Trophoblast cell (in vitro differentiated cells and primary cell): ENCODE measurements around the gene FGFR4.

Source experiments
- DNase-seq, 2 donors: peaks; one replicate each; pipeline ENCODE4 v3.0.0-alpha.2; 2016
- H2AFZ ChIP-seq: 2 replicates; pipeline ENCODE4 v1.6.1; 2013; ENCODE audit warnings: low read length, moderate library complexity, mild to moderate bottlenecking; ENCODE audit not compliant: insufficient read depth, poor library complexity
- H2AK5ac ChIP-seq: 2 replicates; pipeline ENCODE4 v1.6.1; 2013; ENCODE audit warnings: mild to moderate bottlenecking, low read length
- H2BK120ac ChIP-seq: 2 replicates; pipeline ENCODE4 v1.6.1; 2013; ENCODE audit warnings: low read length, mild to moderate bottlenecking, moderate library complexity; ENCODE audit not compliant: insufficient read depth, poor library complexity
- H2BK12ac ChIP-seq: 2 replicates; pipeline ENCODE4 v1.6.1; 2013; ENCODE audit warnings: mild to moderate bottlenecking, low read length, moderate library complexity
- H2BK5ac ChIP-seq: 2 replicates; pipeline ENCODE4 v1.6.1; 2013; ENCODE audit warnings: low read length, low read depth, moderate library complexity, mild to moderate bottlenecking; ENCODE audit not compliant: poor library complexity
- H3K14ac ChIP-seq: 2 replicates; pipeline ENCODE4 v1.6.1; 2013; ENCODE audit warnings: mild to moderate bottlenecking, low read length
- H3K18ac ChIP-seq: 2 replicates; pipeline ENCODE4 v1.6.1; 2013; ENCODE audit warnings: mild to moderate bottlenecking, low read length
- H3K23ac ChIP-seq: 2 replicates; pipeline ENCODE4 v1.6.1; 2013; ENCODE audit warnings: low read length
- H3K27ac ChIP-seq: 2 replicates; pipeline ENCODE4 v1.5.1; 2013; ENCODE audit warnings: low read depth, mild to moderate bottlenecking, inconsistent platforms, low read length, moderate library complexity
- H3K27me3 ChIP-seq: 2 replicates; pipeline ENCODE4 v1.6.1; 2013; ENCODE audit warnings: inconsistent platforms, mild to moderate bottlenecking, low read length, moderate library complexity; ENCODE audit not compliant: insufficient read depth
- H3K36me3 ChIP-seq, 2 experiments: 1 replicate in 1 of 2; 2 replicates in 1 of 2; pipeline ENCODE4 v1.6.1; 2013; ENCODE audit warnings: low read length in 2 of 2, mild to moderate bottlenecking in 2 of 2, moderate library complexity in 1 of 2; ENCODE audit not compliant: insufficient read depth in 2 of 2, control insufficient read depth in 1 of 2
- H3K4ac ChIP-seq: 2 replicates; pipeline ENCODE4 v1.6.1; 2013; ENCODE audit warnings: low read depth, mild to moderate bottlenecking, low read length, moderate library complexity
- H3K4me1 ChIP-seq, 2 experiments: 1 replicate in 1 of 2; 2 replicates in 1 of 2; pipeline ENCODE4 v1.6.1; 2013; ENCODE audit warnings: low read length in 2 of 2, mild to moderate bottlenecking in 2 of 2, moderate library complexity in 1 of 2; ENCODE audit not compliant: insufficient read depth in 2 of 2, control insufficient read depth in 1 of 2
- H3K4me2 ChIP-seq: 2 replicates; pipeline ENCODE4 v1.6.1; 2013; ENCODE audit warnings: inconsistent platforms, mild to moderate bottlenecking, low read length, moderate library complexity
- H3K4me3 ChIP-seq: 2 replicates; pipeline ENCODE4 v1.5.1; 2013; ENCODE audit warnings: mild to moderate bottlenecking, low read depth, low read length, inconsistent platforms
- H3K79me1 ChIP-seq: one replicate; pipeline ENCODE4 v1.6.1; 2013; ENCODE audit warnings: low read length
- H3K79me2 ChIP-seq: 2 replicates; pipeline ENCODE4 v1.6.1; 2013; ENCODE audit warnings: low read length, mild to moderate bottlenecking; ENCODE audit not compliant: control insufficient read depth, insufficient read depth, poor library complexity
- H3K9ac ChIP-seq: 2 replicates; pipeline ENCODE4 v1.6.1; 2013; ENCODE audit warnings: mild to moderate bottlenecking, low read length
- H3K9me3 ChIP-seq: 2 replicates; pipeline ENCODE4 v1.6.1; 2013; ENCODE audit warnings: low read depth, mild to moderate bottlenecking, control low read depth, inconsistent platforms, low read length; ENCODE audit not compliant: insufficient read depth
- H4K12ac ChIP-seq: 2 replicates; pipeline ENCODE4 v1.6.1; 2013; ENCODE audit warnings: low read depth, mild to moderate bottlenecking, low read length, moderate library complexity
- H4K8ac ChIP-seq: 2 replicates; pipeline ENCODE4 v1.6.1; 2013; ENCODE audit warnings: low read depth, mild to moderate bottlenecking, low read length, moderate library complexity
- H4K91ac ChIP-seq: one replicate; pipeline ENCODE4 v1.6.1; 2013; ENCODE audit warnings: low read depth, mild to moderate bottlenecking, low read length, moderate library complexity
- WGBS: extraction: QIAGEN DNeasy Blood & Tissue Kit; methylation state at CpG from one replicate; pipeline ENCODE4 v1.1.7; 2013; ENCODE audit warnings: missing lambda C conversion rate; ENCODE audit not compliant: insufficient read length, insufficient coverage; ENCODE audit errors: extremely low coverage; 5-methylcytosine and 5-hydroxymethylcytosine counted together

Gene FGFR4

GRCh38 chr5:177112589-177113220 lies 26.0 kb downstream of the FGFR4 start:
- peaks cover 0 to 9% of the 10 kb centered on the region in 2 experiments for H3K4me1 ChIP-seq
- H3K4me2 ChIP-seq: no peak overlapping the region
- H3K79me1 ChIP-seq: peaks cover 6% of the 10 kb centered on the region
- DNase-seq: no peak
- no CpG with 5 or more reads among the region's 5 CpGs for WGBS
- H3K27me3 ChIP-seq: no peaks in the 10 kb centered on the region
- no peak overlapping the region for H4K8ac ChIP-seq
- no peak overlapping the region for H4K12ac ChIP-seq
- no peak overlapping the region for H2BK120ac ChIP-seq
- no peaks in the 10 kb centered on the region for H3K9me3 ChIP-seq
- H2BK5ac ChIP-seq: no peak overlapping the region
- no peaks in the 10 kb centered on the region for H3K79me2 ChIP-seq
- no peak overlapping the region for H3K23ac ChIP-seq
- H3K27ac ChIP-seq: no peak overlapping the region
- no peak overlapping the region for H2AK5ac ChIP-seq
- H3K36me3 ChIP-seq: no peaks in the 10 kb centered on the region
- no peak overlapping the region for H3K18ac ChIP-seq
- H3K9ac ChIP-seq: no peak overlapping the region
- no peak overlapping the region for H2AFZ ChIP-seq
- no peak overlapping the region for H3K4me3 ChIP-seq
- H2BK12ac ChIP-seq: no peak overlapping the region
- no peak overlapping the region for H3K14ac ChIP-seq
- no peak overlapping the region for H4K91ac ChIP-seq
- H3K4ac ChIP-seq: no peak overlapping the region

GRCh38 chr5:177113566-177114424 lies 27.1 kb downstream of the FGFR4 start:
- Histone ChIP-seq H2AK5ac (no peak overlapping the region), H2BK120ac (no peak overlapping the region), H3K4me1 (peaks cover 0 to 9% of the 10 kb centered on the region in 2 experiments), H4K91ac (no peak overlapping the region), H3K36me3 (no peaks in the 10 kb centered on the region), H3K9ac (no peak overlapping the region), H3K79me1 (peaks cover 6% of the 10 kb centered on the region), H2AFZ (no peak overlapping the region), H3K79me2 (no peaks in the 10 kb centered on the region), H2BK12ac (no peak overlapping the region), H3K9me3 (no peaks in the 10 kb centered on the region), H3K23ac (no peak overlapping the region), H3K4me2 (no peak overlapping the region), H2BK5ac (no peak overlapping the region), H3K27me3 (no peaks in the 10 kb centered on the region), H4K12ac (no peak overlapping the region), H3K18ac (no peak overlapping the region), H3K4me3 (no peak overlapping the region), H3K14ac (no peak overlapping the region), H3K27ac (no peak overlapping the region), H4K8ac (no peak overlapping the region), H3K4ac (no peak overlapping the region)
- DNase-seq: peak; percentile 61 to 86
- WGBS: no CpG with 5 or more reads among the region's 14 CpGs

- H2BK120ac ChIP-seq: no peak overlapping the region
- no peaks in the 10 kb centered on the region for H3K27me3 ChIP-seq
- no peaks in the 10 kb centered on the region for H3K9me3 ChIP-seq
- no CpG with 5 or more reads among the region's 49 CpGs for WGBS
- H3K14ac ChIP-seq: peak overlapping the region; percentile 43
- peaks cover 0 to 6% of the 10 kb centered on the region in 2 experiments for H3K4me1 ChIP-seq
- H2BK5ac ChIP-seq: no peak overlapping the region
- no peak overlapping the region for H2AK5ac ChIP-seq
- no peak overlapping the region for H3K4ac ChIP-seq
- H3K79me1 ChIP-seq: peaks cover 6% of the 10 kb centered on the region
- H2AFZ ChIP-seq: peak overlapping the region; percentile 53
- no peak overlapping the region for H2BK12ac ChIP-seq
- H3K4me3 ChIP-seq: no peak overlapping the region
- no peak overlapping the region for H3K9ac ChIP-seq
- H3K23ac ChIP-seq: no peak overlapping the region
- peak overlapping the region; percentile 90 for H4K8ac ChIP-seq
- no peaks in the 10 kb centered on the region for H3K79me2 ChIP-seq
- DNase-seq: peak; percentile 88 to 94
- H3K4me2 ChIP-seq: peak overlapping the region; percentile 32
- no peak overlapping the region for H3K27ac ChIP-seq
- H3K18ac ChIP-seq: no peak overlapping the region
- H4K12ac ChIP-seq: peak overlapping the region; percentile 66
- no peaks in the 10 kb centered on the region for H3K36me3 ChIP-seq
- H4K91ac ChIP-seq: no peak overlapping the region
These were observed 30.1 kb downstream of the FGFR4 start for GRCh38 chr5:177116631-177117373.

GRCh38 chr5:177117441-177118045 lies 30.8 kb downstream of the FGFR4 start:
- H3K9me3 ChIP-seq: no peaks in the 10 kb centered on the region
- H2BK120ac ChIP-seq: no peak overlapping the region
- H3K18ac ChIP-seq: no peak overlapping the region
- H3K4me3 ChIP-seq: no peak overlapping the region
- H3K23ac ChIP-seq: no peak overlapping the region
- no peak overlapping the region for H2AK5ac ChIP-seq
- H3K14ac ChIP-seq: no peak overlapping the region
- H4K12ac ChIP-seq: no peak overlapping the region
- no peak overlapping the region for H2BK5ac ChIP-seq
- no peak for DNase-seq
- peaks cover 6% of the 10 kb centered on the region for H3K79me1 ChIP-seq
- H3K36me3 ChIP-seq: no peaks in the 10 kb centered on the region
- no peak overlapping the region for H4K91ac ChIP-seq
- no peak overlapping the region for H3K4ac ChIP-seq
- no peak overlapping the region for H3K27ac ChIP-seq
- H3K79me2 ChIP-seq: no peaks in the 10 kb centered on the region
- H3K9ac ChIP-seq: no peak overlapping the region
- H3K4me1 ChIP-seq: peaks cover 0 to 6% of the 10 kb centered on the region in 2 experiments
- H3K4me2 ChIP-seq: no peak overlapping the region
- H2AFZ ChIP-seq: no peak overlapping the region
- no peaks in the 10 kb centered on the region for H3K27me3 ChIP-seq
- no peak overlapping the region for H4K8ac ChIP-seq
- no peak overlapping the region for H2BK12ac ChIP-seq
- WGBS: no CpG with 5 or more reads among the region's 30 CpGs
